ENCODE data around the gene RASA3.

GRCh38 chr13:113955691-113956090 is 176.7 kb downstream of the RASA3 start:
- TF ChIP-seq CTCF (IDR thresholded peaks at IDR 0.05): no peak
- no peak for TF ChIP-seq POLR2AphosphoS5 (IDR thresholded peaks at IDR 0.05)

Measured in sigmoid colon (tissue), 4 donors.